HG03432 (cell line): ENCODE measurements around the gene DNAH8.
A peak's percentile ranks its signal among the peaks of the same experiment; 100 is the strongest.

ENCODE experiments used
- ATAC-seq: cut with Tn5 transposase; IDR thresholded peaks from one replicate; pipeline ENCODE4 v1.9.1; 2021; ENCODE audit warnings: mild to moderate bottlenecking, moderate library complexity; ENCODE audit not compliant: unreplicated experiment

The DNAH8 gene

DNA sequence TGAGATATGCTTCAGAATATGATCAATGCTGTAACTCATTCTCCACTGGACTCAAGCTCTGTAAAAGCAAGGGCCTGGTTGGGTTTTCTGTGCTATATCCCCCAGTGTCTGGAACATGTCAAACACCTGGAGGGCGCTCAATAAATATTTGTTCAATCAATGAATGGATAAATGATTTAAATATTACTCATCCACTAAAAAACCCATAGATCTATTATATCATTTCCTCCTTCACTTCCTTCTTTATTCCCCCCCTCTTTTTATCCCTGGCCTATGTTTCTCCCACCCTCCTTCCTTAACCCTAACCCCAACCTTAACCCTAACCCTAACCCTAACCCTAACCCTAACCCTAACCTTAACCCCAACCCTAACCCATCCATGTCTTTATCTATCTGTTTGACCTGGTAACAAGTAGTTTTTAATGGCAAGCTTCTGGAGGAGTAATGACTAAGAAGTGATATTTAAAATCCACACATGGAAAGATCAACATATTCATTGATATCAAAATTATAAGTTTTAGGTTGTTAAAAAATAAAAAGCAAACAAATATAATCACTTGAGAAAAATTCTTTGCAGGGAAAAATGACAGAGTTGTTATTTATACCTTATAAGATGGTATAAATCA is 229.7 kb downstream of the DNAH8 start:
- no peak for ATAC-seq

GRCh38 chr6:38955861-38956260 is 240.8 kb downstream of the DNAH8 start:
- ATAC-seq, result no peak

DNA sequence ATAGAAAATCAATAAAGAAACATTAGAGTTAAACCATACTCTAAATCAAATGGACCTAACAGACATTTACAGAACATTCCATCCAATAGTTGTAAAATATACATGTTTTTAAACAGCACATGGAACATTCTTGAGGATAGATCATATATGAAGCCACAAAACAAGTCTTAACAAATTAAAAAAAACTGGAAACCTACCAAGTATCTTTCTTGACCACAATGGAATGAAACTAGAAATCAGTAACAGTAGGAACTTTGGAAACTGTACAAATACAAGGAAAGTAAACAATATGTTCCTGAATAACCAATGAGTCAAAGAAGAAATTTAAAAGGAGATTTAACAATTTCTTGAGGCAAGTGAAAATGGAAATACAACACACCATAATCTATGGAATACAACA is 242.3 kb downstream of the DNAH8 start:
- ATAC-seq, result no peak

DNA sequence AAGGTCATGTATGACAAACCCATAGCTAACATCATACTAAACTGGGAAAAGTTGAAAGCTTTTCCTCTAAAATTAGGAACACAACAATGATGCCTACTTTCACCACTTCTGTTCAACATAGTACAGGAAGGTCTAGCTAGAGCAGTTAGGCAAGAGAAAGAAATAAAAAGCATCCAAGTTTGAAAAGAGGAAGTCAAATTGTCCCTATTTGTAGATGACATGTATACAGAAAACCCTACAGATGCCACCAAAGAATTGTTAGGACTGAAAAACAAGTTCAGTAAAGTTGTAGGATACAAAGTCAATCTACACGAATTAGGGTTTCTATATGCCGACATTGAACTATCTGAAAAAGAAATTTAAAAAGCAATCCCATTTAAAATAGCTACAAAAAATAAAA is 244.0 kb downstream of the DNAH8 start:
- no peak for ATAC-seq

DNA sequence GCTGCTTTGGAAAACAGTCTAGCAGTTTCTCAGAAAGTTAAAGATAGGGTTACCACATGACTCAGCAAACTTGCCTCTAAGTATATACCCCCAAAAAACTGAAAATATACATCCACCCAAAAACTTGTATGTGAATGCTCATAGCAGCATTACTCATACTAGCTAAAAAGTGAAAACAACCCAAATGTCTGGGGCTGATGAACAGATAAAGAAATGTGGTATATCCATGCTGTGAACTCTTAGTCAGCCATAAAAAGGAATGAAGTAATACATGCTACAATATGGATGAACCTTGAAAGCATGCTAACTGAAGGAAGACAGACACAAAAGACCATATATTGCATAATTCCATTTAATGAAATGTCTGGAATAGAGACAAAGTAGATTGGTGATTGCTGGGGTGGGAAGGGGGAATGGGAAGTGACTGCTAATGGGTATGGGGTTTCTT is 253.6 kb downstream of the DNAH8 start:
- ATAC-seq, result no peak

DNA sequence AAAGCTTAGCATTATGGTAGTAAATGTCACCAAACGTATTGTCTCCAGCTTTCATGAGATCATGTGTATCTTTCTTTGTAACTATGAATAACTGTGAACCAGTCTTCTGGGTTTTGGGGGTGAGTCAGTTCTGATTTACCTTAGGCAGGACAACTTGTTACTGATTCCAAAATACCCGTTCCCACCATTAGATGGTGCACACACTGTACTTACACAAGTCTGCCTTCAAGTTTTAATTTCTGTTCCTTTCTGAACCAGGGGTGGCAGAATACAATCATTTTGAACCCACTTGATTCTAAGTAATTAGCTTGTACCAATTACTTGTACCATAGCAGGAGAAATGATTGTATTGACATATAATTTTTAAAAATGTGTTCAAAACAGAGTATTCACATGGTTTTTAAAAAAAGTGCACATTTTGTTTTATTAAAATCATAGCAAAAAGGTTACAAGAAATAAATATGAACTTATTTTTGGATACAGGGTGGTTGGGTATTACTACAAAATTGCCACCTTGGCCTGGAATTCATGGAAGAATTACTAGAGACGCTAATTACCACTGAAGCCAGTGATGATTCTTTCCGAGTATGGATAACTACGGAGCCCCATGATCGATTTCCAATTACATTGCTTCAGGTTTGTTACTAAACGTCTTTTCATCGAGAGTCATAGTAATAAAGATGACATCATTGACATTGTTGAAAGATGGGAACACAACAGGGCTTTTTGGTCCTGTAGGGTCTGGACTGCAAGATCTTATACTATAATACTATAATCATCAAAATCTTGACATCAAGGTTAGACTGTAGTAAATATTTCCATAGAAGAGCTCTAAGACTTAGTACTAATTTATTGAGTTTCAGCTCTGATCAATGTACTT is 258.3 kb downstream of the DNAH8 start:
- ATAC-seq, result peak; percentile 42

GRCh38 chr6:38974389-38975151 is 259.5 kb downstream of the DNAH8 start:
- no peak for ATAC-seq

DNA sequence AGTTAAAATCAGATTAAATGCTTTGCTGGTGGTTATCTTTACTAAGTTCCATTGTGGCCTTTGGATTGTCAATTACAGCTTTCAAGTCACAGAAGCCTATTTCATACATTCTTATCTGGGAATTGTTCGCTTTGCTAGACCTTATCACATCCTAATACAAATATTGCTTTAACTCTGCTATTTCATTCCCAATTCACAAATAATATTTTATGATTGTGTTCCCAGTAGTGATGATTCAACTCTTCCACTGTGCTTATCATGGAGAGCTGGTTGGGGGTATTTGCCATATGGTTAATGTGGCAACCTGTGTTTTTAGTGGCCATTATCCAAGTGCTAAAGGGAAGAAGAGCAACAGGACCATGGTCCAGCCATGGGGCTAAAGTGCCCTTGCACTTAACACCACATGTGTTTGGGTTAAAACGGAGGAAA is 260.5 kb downstream of the DNAH8 start:
- ATAC-seq, result no peak

DNA sequence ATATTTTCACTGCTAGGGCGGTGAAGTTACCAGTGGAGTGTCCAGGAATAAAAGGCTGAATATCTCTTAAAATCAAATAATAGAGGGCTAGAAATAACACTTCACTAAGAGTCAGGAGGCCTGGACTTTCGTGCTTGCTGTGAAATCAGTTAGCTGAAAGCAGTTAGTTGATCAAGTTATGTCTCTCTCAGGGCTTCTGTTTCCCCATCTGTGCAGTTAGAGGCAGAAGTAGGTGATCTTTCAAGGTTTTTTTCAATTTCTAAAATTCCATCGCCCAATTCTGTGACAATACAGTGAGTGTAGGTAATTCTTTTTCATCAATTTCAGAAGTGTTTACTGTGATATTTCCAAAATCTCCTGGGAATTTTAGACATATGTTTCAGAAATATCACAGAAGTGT is 260.9 kb downstream of the DNAH8 start:
- no peak for ATAC-seq

DNA sequence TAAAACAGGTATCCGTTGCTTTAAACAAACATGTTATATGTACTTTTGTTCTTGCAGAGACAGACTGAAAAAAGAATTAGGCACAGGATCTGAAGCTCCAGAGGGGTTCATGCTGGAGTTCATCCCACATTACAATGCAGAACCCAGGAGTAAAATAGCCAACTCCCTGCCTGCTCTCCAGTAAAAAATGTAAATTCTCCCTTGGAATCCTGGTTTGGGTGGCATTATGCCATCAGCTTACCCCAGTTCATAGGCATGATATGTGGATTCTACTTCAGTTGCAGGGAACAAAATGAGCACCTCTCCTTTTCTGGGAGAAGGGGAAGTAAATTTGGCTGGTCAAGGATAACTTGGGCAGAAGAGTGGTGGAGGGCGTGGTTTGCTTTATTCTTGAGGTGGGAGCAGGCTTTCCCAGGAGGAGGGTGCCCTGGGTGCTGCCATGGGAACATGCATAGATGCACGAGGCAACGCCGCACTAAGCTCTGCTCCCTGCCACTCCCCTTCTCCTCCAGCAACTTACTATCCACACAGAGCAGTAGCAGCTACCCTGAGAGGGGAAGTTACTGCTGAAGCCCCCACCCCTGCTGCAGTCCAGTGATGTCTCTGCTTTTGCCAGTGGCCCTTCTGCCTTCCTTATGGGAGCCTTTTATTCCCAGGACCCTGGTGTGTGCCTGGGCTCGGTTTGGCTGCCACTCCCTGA is 261.8 kb downstream of the DNAH8 start:
- no peak for ATAC-seq

GRCh38 chr6:38978139-38978704 is 263.1 kb downstream of the DNAH8 start:
- ATAC-seq, result no peak

- ATAC-seq, result no peak
These were observed 267.4 kb downstream of the DNAH8 start for GRCh38 chr6:38982470-38982869.

DNA sequence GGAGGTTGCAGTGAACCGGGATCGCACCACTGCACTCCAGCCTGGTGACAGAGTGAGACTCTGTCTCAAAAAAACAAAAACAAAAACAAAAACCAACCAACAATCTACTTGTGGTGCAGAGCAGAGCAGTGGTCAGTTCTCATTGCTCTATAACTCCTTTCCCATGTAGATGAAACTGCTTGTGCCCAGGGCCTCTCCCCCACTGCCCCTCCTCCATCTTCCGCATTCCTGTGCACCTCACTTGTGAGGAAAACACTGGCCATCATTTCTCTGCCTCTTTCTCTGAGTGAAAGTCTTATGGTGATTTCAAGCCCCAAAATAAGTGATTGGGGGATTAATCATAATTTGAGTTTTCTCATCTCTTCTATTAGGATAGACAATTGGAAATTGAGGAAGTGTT is 269.6 kb downstream of the DNAH8 start:
- ATAC-seq, result no peak

- no peak for ATAC-seq
These were observed 270.7 kb downstream of the DNAH8 start for GRCh38 chr6:38985839-38986238.

GRCh38 chr6:38987503-38987902 is 272.4 kb downstream of the DNAH8 start:
- ATAC-seq, result no peak

GRCh38 chr6:38988736-38989449 is 273.8 kb downstream of the DNAH8 start:
- ATAC-seq, result no peak

GRCh38 chr6:38990475-38990874 is 275.4 kb downstream of the DNAH8 start:
- ATAC-seq, result no peak

GRCh38 chr6:38996676-38997075 is 281.6 kb downstream of the DNAH8 start:
- ATAC-seq, result no peak

GRCh38 chr6:38997128-38997761 is 282.1 kb downstream of the DNAH8 start:
- no peak for ATAC-seq

DNA sequence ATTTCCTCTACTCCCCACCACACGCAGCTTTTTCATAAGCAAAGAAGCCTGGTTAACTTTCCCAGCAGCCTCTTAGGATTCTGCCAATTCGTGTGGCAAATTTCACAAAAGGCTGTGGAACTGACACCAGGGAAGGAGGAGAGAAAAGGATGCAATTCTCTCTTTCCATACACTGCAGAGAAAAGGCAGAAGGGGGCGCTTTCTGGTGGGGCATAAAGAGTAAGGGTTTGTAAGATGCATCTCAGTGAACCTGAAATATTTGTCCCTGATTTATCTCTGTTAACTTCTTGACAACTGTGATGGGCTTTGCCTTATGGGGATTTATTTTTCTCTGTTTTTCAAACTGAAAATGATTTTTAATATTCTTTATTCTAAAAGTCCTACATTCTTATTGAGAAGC is 288.0 kb downstream of the DNAH8 start:
- no peak for ATAC-seq
